Peyer's patch (tissue), 4 donors: ENCODE data around the gene HYAL4. TPM values are rescaled to one million over a fixed set of nuclear protein-coding genes. Genes with fewer than 3 reads are reported as not detected.

Experiments used
- total RNA-seq, 4 donors: library from RNA; depleted of rRNA; stranded (reverse); fragments of >200 nt; gene quantifications; one replicate each; pipeline ENCODE4 v1.1.0, GENCODE V29; 2016

The HYAL4 gene
- total RNA-seq, 4 donors from 2014 or later: 0.53 TPM; not detected in 3

Other genes with a start within 250 kb of the HYAL4 start
- not detected for gene ASB15, start 243.3 kb upstream of the HYAL4 start, total RNA-seq
- not detected for gene LMOD2, start 189.3 kb upstream of the HYAL4 start, total RNA-seq
- 10 to 100 TPM; 33.8 to 60.2 (median 51.5) TPM for gene WASL, start 96.2 kb upstream of the HYAL4 start, total RNA-seq
- 1 to 10 TPM in 2 of 4 donors, not detected in 2; 1.1 TPM for gene SPAM1, start 80.1 kb downstream of the HYAL4 start, total RNA-seq
- 10 to 100 TPM in 3 of 4 donors, not detected in 1; 10.6 to 23.1 (median 11.4) TPM for gene TMEM229A, start 187.9 kb downstream of the HYAL4 start, total RNA-seq